CD4-positive, alpha-beta memory T cell (primary cell): ENCODE measurements around the gene NR1H3. TPM values are rescaled to one million over a fixed set of nuclear protein-coding genes. Genes with fewer than 3 reads are reported as not detected.
"Not testable (repeated sequence)": the region's sequence is repeated elsewhere in the genome, so short reads cannot be mapped to it uniquely, and the experiment has no call there.

Experiments used
- CTCF ChIA-PET: fragments of 350-600 bp; sonication (Branson Sonifier 250); formaldehyde crosslinking; loops from one replicate; lab custom pipeline; 2021; ENCODE audit warnings: inconsistent platforms; ENCODE audit not compliant: partially characterized antibody; lab: Charles Lee
- POLR2A ChIA-PET: fragments of 350-600 bp; sonication (Branson Sonifier 250); formaldehyde crosslinking; loops from one replicate; lab custom pipeline; 2021; ENCODE audit not compliant: partially characterized antibody; lab: Charles Lee
- DNase-seq, 5 donors: peaks; one replicate each; pipeline versions ENCODE4 v3.0.0 to v3.0.0-alpha.2; 2020 to 2022; ENCODE audit warnings: mixed read lengths in 1 of 5
- H3K27ac ChIP-seq: one replicate; pipeline ENCODE4 v1.7.0; 2013; ENCODE audit warnings: low read depth, low read length
- H3K27me3 ChIP-seq: 2 replicates; pipeline ENCODE4 v1.7.0; 2013; ENCODE audit warnings: mild to moderate bottlenecking, low read length, moderate library complexity; ENCODE audit not compliant: insufficient read depth
- H3K36me3 ChIP-seq: 2 replicates; pipeline ENCODE4 v1.7.0; 2013; ENCODE audit warnings: mild to moderate bottlenecking, low read length, moderate library complexity; ENCODE audit not compliant: insufficient read depth
- H3K4me1 ChIP-seq: 2 replicates; pipeline ENCODE4 v1.7.0; 2013; ENCODE audit warnings: mild to moderate bottlenecking, low read length, moderate library complexity; ENCODE audit not compliant: insufficient read depth
- H3K4me3 ChIP-seq, 2 donors: one replicate each; pipeline ENCODE4 v1.7.0; 2013; ENCODE audit warnings: low read length in 2 of 2, mild to moderate bottlenecking in 1 of 2
- H3K9me3 ChIP-seq, 2 donors: one replicate each; pipeline ENCODE4 v1.7.0; 2013; ENCODE audit warnings: low read length in 2 of 2, control low read depth in 1 of 2; ENCODE audit not compliant: control insufficient read depth in 1 of 2
- H3K27ac Mint-ChIP-seq, 7 donors: one replicate each; pipeline ENCODE4 v1.8.0; 2020 to 2021; ENCODE audit warnings: mixed read lengths in 7 of 7, mild to moderate bottlenecking in 6 of 7, inconsistent platforms in 3 of 7, moderate library complexity in 3 of 7
- H3K27me3 Mint-ChIP-seq, 2 donors: one replicate each; pipeline ENCODE4 v1.8.0; 2020 to 2021; ENCODE audit warnings: mixed read lengths in 2 of 2
- H3K36me3 Mint-ChIP-seq, 2 donors: one replicate each; pipeline ENCODE4 v1.8.0; 2020 to 2021; ENCODE audit warnings: mixed read lengths in 2 of 2, inconsistent platforms in 1 of 2, mild to moderate bottlenecking in 1 of 2
- H3K4me1 Mint-ChIP-seq, 4 donors: one replicate each; pipeline ENCODE4 v1.8.0; 2020 to 2021; ENCODE audit warnings: mixed read lengths in 4 of 4, mild to moderate bottlenecking in 1 of 4
- H3K4me3 Mint-ChIP-seq, 8 donors: one replicate each; pipeline ENCODE4 v1.8.0; 2020 to 2021; ENCODE audit warnings: mixed read lengths in 8 of 8, mild to moderate bottlenecking in 7 of 8, moderate library complexity in 6 of 8, inconsistent platforms in 3 of 8
- H3K9me3 Mint-ChIP-seq, 8 donors: one replicate each; pipeline ENCODE4 v1.8.0; 2020 to 2021; ENCODE audit warnings: mixed read lengths in 8 of 8, mild to moderate bottlenecking in 5 of 8, inconsistent platforms in 3 of 8, moderate library complexity in 1 of 8
- intact Hi-C: fragments of 100-400 bp; cut with micrococcal nuclease; formaldehyde crosslinking; loops from one replicate; pipeline ENCODE4 v1.15.1; 2023
- polyA plus RNA-seq, 2 donors: library from polyadenylated mRNA; unstranded; fragments of 300-500 nt; fragmentation: Illumina TruSeq; gene quantifications; one replicate each; pipeline ENCODE4 v1.2.3, GENCODE V29; 2021
- total RNA-seq, 2 experiments: library from RNA; stranded (reverse); gene quantifications; one replicate each; pipeline ENCODE4 v1.2.3, GENCODE V29; 2021

The NR1H3 gene
- total and polyA plus RNA-seq, 4 experiments from 2014 or later = 3.3 to 20.0 (median 12.8) TPM

GRCh38 chr11:47308050-47308823, 50.4 kb downstream of the NR1H3 start:
- ChIA-PET CTCF (interaction anchor here (0.7 to 1.2 kb wide), 3 partner anchors 12 to 66 kb away, joined by 3 read pairs; no protein-coding TSS in a partner anchor), POLR2A (interaction anchor here (0.6 kb wide), 1 partner anchor 167 kb away, joined by 3 read pairs; no protein-coding TSS in a partner anchor)
- H3K36me3 Mint-ChIP-seq = peaks cover 52 to 84% of the 10 kb centered on the region in 2 donors

DNA sequence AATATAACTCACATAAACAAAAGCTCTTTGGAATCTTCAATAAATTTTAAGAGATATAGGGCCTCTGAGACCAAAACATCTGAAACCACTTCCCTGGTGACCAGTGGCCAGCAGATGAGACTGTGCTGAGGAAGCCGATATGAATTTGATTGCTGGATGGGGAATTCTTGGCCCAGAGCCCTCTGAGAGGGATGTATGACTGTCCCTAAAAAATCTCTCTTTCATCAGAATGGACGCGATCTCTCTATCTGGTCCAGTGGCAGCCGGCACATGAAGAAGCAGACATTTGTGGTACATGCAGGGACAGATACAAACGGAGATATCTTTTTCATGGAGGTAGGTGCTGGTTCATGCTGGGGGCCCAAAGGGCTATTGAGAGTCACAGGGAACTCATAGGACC, 57.2 kb downstream of the NR1H3 start:
- Histone ChIP-seq H3K27me3 (no peaks in the 10 kb centered on the region), H3K27ac (no peak overlapping the region), H3K4me1 (no peaks in the 10 kb centered on the region), H3K4me3 (no peak overlapping the region), H3K9me3 (no peaks in the 10 kb centered on the region), H3K36me3 (peaks cover 53% of the 10 kb centered on the region)
- no peak overlapping the region for H3K4me3 Mint-ChIP-seq
- CTCF ChIA-PET = interaction anchor here (0.9 to 2.9 kb wide), 3 partner anchors 11 to 59 kb away, joined by 3 to 11 read pairs (median 4); no protein-coding TSS in a partner anchor
- H3K27me3 Mint-ChIP-seq = no peaks in the 10 kb centered on the region
- POLR2A ChIA-PET = interaction anchor here (1.4 kb wide), 1 partner anchor 44 kb away, joined by 3 read pairs; no protein-coding TSS in a partner anchor
- H3K36me3 Mint-ChIP-seq = peaks cover 44 to 59% of the 10 kb centered on the region in 2 donors
- intact Hi-C loops = no loop called here
- H3K9me3 Mint-ChIP-seq = no peaks in the 10 kb centered on the region
- H3K4me1 Mint-ChIP-seq = peaks cover 0 to 4% (median 0%) of the 10 kb centered on the region in 4 donors
- DNase-seq = no peak
- peak overlapping the region in 1 of 7 donors; percentile 70 for H3K27ac Mint-ChIP-seq

More at GRCh38 chr11:47308050-47308823, 50.4 kb downstream of the NR1H3 start:
- no peak overlapping the region for H3K4me3 ChIP-seq
- H3K9me3 ChIP-seq = no peaks in the 10 kb centered on the region
- no peak for DNase-seq
- peaks cover 75% of the 10 kb centered on the region for H3K36me3 ChIP-seq
- peaks cover 0 to 4% (median 0%) of the 10 kb centered on the region in 4 donors for H3K4me1 Mint-ChIP-seq
- H3K27me3 ChIP-seq = no peaks in the 10 kb centered on the region
- intact Hi-C loops = no loop called here
- peak overlapping the region in 1 of 7 donors; percentile 55 for H3K27ac Mint-ChIP-seq
- H3K27me3 Mint-ChIP-seq = no peaks in the 10 kb centered on the region
- no peaks in the 10 kb centered on the region for H3K4me1 ChIP-seq
- peaks cover 0 to 8% (median 3%) of the 10 kb centered on the region in 8 donors for H3K9me3 Mint-ChIP-seq
- H3K27ac ChIP-seq = no peak overlapping the region
- H3K4me3 Mint-ChIP-seq = no peak overlapping the region

DNA sequence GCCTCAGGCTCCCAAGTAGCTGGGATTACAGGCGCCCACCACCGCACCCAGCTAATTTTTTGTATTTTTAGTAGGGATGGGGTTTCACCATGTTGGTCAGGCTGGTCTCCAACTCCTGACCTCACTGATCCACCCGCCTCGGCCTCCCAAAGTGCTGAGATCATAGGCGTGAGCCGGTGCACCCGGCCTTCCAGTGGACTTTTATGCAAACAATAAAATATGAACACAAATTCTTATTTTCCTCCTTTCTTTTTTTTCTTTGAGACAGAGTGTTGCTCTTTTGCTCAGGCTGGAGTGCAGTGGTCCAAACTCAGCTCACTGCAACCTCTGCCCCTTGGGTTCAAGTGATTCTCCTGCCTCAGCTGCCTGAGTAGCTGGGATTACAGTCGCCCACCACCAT, 58.7 kb downstream of the NR1H3 start:
- CTCF ChIA-PET = interaction anchor here (0.7 to 1.9 kb wide), 2 partner anchors 58 to 474 kb away, joined by 3 to 4 read pairs; no protein-coding TSS in a partner anchor
- H3K36me3 ChIP-seq = peaks cover 46% of the 10 kb centered on the region
- H3K4me3 Mint-ChIP-seq, POLR2A ChIA-PET, DNase-seq, H3K4me1 Mint-ChIP-seq, H3K27ac Mint-ChIP-seq, H3K4me1 ChIP-seq, H3K27me3 ChIP-seq, H3K9me3 ChIP-seq, H3K9me3 Mint-ChIP-seq, H3K27me3 Mint-ChIP-seq, H3K27ac ChIP-seq, H3K4me3 ChIP-seq, intact Hi-C loops: not testable (repeated sequence)
- peaks cover 43 to 56% of the 10 kb centered on the region in 2 donors for H3K36me3 Mint-ChIP-seq

- POLR2A ChIA-PET = no interaction called here
- Mint-ChIP-seq H3K4me1 (peaks cover 0 to 4% (median 0%) of the 10 kb centered on the region in 4 donors), H3K9me3 (no peaks in the 10 kb centered on the region), H3K4me3 (no peak overlapping the region), H3K27ac (peak overlapping the region in 5 of 7 donors; percentile 12 to 82 (median 24)), H3K36me3 (peaks cover 43 to 56% of the 10 kb centered on the region in 2 donors), H3K27me3 (no peaks in the 10 kb centered on the region)
- no peaks in the 10 kb centered on the region for H3K27me3 ChIP-seq
- peaks cover 45% of the 10 kb centered on the region for H3K36me3 ChIP-seq
- no peaks in the 10 kb centered on the region for H3K9me3 ChIP-seq
- no peak for DNase-seq
- H3K4me3 ChIP-seq = no peak overlapping the region
- intact Hi-C loops = no loop called here
- no peak overlapping the region for H3K27ac ChIP-seq
- no peaks in the 10 kb centered on the region for H3K4me1 ChIP-seq
- CTCF ChIA-PET = interaction anchor here (0.7 to 1.9 kb wide), 2 partner anchors 57 to 172 kb away, joined by 3 to 4 read pairs; no protein-coding TSS in a partner anchor
Measured at GRCh38 chr11:47317064-47317828, 59.5 kb downstream of the NR1H3 start.

- no peaks in the 10 kb centered on the region for H3K9me3 ChIP-seq
- POLR2A ChIA-PET = no interaction called here
- CTCF ChIA-PET = interaction anchor here (0.7 kb wide), 1 partner anchor 173 kb away, joined by 3 read pairs; no protein-coding TSS in a partner anchor
- Mint-ChIP-seq H3K27me3 (no peaks in the 10 kb centered on the region), H3K27ac (peak overlapping the region in 1 of 7 donors; percentile 57), H3K4me1 (peaks cover 0 to 4% (median 0%) of the 10 kb centered on the region in 4 donors), H3K9me3 (no peaks in the 10 kb centered on the region), H3K36me3 (peaks cover 39 to 51% of the 10 kb centered on the region in 2 donors), H3K4me3 (no peak overlapping the region)
- no peak overlapping the region for H3K27ac ChIP-seq
- no peaks in the 10 kb centered on the region for H3K27me3 ChIP-seq
- no peak overlapping the region for H3K4me3 ChIP-seq
- intact Hi-C loops = no loop called here
- no peak for DNase-seq
- peaks cover 37% of the 10 kb centered on the region for H3K36me3 ChIP-seq
- no peaks in the 10 kb centered on the region for H3K4me1 ChIP-seq
Measured at GRCh38 chr11:47318166-47318565, 60.4 kb downstream of the NR1H3 start.

Other genes starting within 250 kb of the NR1H3 start
- gene ARFGAP2, start 81.1 kb upstream of the NR1H3 start, total RNA-seq = 100 to 1,000 TPM; 141 to 142 TPM
- 100 to 1,000 TPM in 1 of 2 donors, 10 to 100 TPM in 1; 88.6 to 134 TPM for gene ARFGAP2, start 81.1 kb upstream of the NR1H3 start, polyA plus RNA-seq
- 1 to 10 TPM in 1 of 2 experiments, not detected in 1; 1.3 TPM for gene PACSIN3, start 71.6 kb upstream of the NR1H3 start, total RNA-seq
- gene PACSIN3, start 71.6 kb upstream of the NR1H3 start, polyA plus RNA-seq = under 1 TPM in 1 of 2 donors, not detected in 1; 0.23 TPM
- gene DDB2, start 43.0 kb upstream of the NR1H3 start, total RNA-seq = 100 to 1,000 TPM; 129 to 132 TPM
- 10 to 100 TPM; 36.2 to 40.2 TPM for gene DDB2, start 43.0 kb upstream of the NR1H3 start, polyA plus RNA-seq
- gene ACP2, start 9.2 kb upstream of the NR1H3 start, total RNA-seq = 10 to 100 TPM; 23.6 to 23.7 TPM
- gene ACP2, start 9.2 kb upstream of the NR1H3 start, polyA plus RNA-seq = 10 to 100 TPM; 11.4 to 19.0 TPM
- 100 to 1,000 TPM; 118 to 119 TPM for gene MADD, start 12.1 kb downstream of the NR1H3 start, total RNA-seq
- gene MADD, start 12.1 kb downstream of the NR1H3 start, polyA plus RNA-seq = 10 to 100 TPM; 19.3 to 32.4 TPM
- not detected for gene MYBPC3, start 94.7 kb downstream of the NR1H3 start, total RNA-seq
- gene MYBPC3, start 94.7 kb downstream of the NR1H3 start, polyA plus RNA-seq = not detected
- 1 to 10 TPM; 4.8 to 5.0 TPM for gene SPI1, start 120.6 kb downstream of the NR1H3 start, total RNA-seq
- gene SPI1, start 120.6 kb downstream of the NR1H3 start, polyA plus RNA-seq = under 1 TPM in 1 of 2 donors, not detected in 1; 0.28 TPM
- 10 to 100 TPM; 63.6 to 68.3 TPM for gene SLC39A13, start 150.6 kb downstream of the NR1H3 start, total RNA-seq
- gene SLC39A13, start 150.6 kb downstream of the NR1H3 start, polyA plus RNA-seq = 10 to 100 TPM; 22.3 to 33.6 TPM
- gene PSMC3, start 168.4 kb downstream of the NR1H3 start, total RNA-seq = 10 to 100 TPM; 53.9 to 59.6 TPM
- gene PSMC3, start 168.4 kb downstream of the NR1H3 start, polyA plus RNA-seq = 100 to 1,000 TPM; 114 to 152 TPM
- 1 to 10 TPM in 1 of 2 experiments, under 1 TPM in 1; 0.55 to 1.7 TPM for gene RAPSN, start 191.1 kb downstream of the NR1H3 start, total RNA-seq
- not detected for gene RAPSN, start 191.1 kb downstream of the NR1H3 start, polyA plus RNA-seq